ENCODE results near the gene CEP350.

CEP350 gene

GRCh38 chr1:179954493-179955286, at the start of gene CEP350:
TSS of gene CEP350 (plus strand) at chr1:179954810. CDS start at chr1:179986182, 31,372 bp downstream.
- peak; percentile 100 for DNase-seq

DNA sequence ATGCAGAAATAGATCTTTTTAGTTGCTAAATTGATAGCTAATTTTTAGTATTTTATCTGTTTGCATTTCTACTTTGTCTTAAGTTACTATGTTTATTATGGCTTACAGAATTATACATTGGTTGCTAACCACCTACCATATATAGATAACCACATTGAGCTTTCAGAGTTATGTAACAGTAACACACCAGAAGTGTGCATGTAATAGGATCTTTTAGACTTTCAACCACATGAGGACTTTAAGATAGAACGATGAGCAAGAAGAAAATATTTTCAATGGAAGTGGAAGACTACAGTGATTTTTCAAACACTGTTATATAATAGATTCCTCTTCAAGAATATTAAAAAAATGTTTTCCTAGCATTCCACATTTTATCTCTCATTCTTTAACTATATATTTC, 43.7 kb upstream of the CEP350 start:
- DNase-seq = no peak

- no peak for DNase-seq
These were observed 42.8 kb upstream of the CEP350 start for GRCh38 chr1:179911812-179912211.

GRCh38 chr1:179917601-179918429, 36.8 kb upstream of the CEP350 start:
- DNase-seq = no peak

DNA sequence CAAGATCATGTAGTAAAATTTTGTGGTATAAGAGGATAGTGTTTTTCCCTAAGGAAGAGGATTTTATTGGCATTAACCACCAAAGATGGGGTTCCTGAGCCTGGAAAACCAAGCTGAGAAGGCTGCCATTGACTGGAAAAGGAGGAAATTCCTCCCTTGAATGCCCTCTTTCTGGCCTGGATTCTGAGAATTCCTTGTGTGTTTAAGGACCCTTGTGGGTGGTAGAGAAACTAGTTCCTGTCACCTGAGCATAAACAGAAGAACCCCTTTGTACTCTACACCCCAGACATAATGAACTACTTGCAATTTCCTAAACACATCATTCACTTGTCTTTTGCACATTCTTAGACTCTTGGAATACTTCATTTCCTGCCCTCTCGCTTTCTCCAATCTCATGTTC, 33.1 kb upstream of the CEP350 start:
- DNase-seq = no peak

- DNase-seq = no peak
These were observed 32.4 kb upstream of the CEP350 start for GRCh38 chr1:179921981-179922872.

GRCh38 chr1:179923029-179923428, 31.6 kb upstream of the CEP350 start:
- no peak for DNase-seq

DNA sequence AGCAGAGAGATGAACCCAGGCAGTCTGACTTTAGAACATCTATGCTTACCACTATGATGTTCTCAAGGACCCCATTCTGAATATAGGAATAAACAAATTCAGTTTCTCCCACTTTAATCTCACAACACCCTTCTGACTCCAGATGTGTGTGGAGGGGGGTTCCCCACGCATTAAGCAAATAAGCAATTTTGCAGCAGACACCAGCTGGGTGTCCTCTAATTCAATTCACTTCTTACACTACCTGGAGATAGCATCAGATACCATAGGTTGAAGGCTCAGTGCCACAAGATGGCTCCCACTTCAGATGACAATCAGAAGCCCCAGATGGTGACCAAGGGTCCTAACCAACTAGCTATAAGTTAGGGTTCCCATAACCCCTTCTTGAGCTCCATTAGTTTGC, 30.3 kb upstream of the CEP350 start:
- DNase-seq = no peak

DNA sequence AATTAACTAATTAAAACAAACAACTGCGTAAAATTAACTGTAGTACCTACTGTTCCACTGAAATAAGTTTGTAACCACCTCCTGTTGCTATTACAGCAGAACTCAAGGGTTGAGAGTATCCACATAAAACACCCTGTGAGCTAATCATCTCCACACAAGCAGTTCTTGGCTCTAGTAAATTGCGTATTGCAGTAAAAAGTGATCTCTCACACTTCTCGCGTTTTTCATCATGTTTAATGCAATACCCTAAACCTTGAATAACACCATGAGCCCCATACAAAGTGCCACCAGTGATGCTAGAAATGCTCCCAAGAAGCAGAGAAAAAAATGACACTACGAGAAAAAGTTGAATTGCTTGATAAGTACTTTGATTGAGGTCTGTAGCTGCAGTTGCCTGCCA, 29.3 kb upstream of the CEP350 start:
- no peak for DNase-seq

- DNase-seq = no peak
These were observed 28.4 kb upstream of the CEP350 start for GRCh38 chr1:179925922-179926849.

- no peak for DNase-seq
These were observed 27.8 kb upstream of the CEP350 start for GRCh38 chr1:179926850-179927205.

DNA sequence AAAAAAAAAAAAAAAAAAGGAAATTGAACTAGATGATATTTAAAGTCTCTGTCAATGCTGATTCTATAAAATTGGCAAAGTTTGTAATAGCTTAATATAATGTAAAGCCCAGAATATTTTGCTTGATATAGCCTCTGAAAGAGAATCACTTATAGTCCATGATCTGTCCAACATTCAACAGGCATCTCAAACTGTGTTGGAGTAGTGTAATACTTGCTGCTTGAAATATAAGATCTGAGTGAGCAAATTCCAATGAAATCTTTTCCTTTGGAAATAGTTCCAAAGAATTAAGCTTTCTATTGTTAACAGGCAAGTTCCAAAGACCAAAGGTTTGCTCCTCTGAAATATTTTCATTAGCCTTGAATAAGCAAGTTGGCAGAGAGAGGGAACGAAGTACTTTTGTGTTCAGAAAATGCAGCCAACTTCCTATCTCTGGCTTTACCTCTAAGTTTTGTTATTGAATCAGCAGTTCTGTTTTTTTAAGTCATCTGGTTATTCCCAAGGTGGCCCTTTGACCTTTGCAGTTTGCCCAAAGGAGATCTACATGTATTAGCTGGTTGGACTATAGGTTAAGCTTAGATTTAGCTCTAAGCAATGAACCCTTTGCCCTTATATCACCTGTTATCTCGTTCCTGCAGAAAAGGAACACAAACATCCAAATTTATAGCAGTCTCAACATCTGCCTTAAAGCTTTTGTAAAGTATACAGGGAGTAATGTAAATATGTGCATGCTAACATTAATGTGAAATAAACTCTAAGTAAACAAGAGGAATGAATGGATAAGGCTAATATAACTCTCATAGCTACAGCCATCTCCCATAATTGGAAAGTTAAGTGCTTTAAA, 24.4 kb upstream of the CEP350 start:
- no peak for DNase-seq

- DNase-seq = no peak
These were observed 23.7 kb upstream of the CEP350 start for GRCh38 chr1:179930867-179931266.

GRCh38 chr1:179933219-179933618, 21.4 kb upstream of the CEP350 start:
- DNase-seq = no peak

- DNase-seq = no peak
These were observed 18.6 kb upstream of the CEP350 start for GRCh38 chr1:179935909-179936496.

GRCh38 chr1:179937668-179938254, 16.8 kb upstream of the CEP350 start:
- DNase-seq = no peak

- DNase-seq = no peak
These were observed 15.9 kb upstream of the CEP350 start for GRCh38 chr1:179938752-179939151.

DNA sequence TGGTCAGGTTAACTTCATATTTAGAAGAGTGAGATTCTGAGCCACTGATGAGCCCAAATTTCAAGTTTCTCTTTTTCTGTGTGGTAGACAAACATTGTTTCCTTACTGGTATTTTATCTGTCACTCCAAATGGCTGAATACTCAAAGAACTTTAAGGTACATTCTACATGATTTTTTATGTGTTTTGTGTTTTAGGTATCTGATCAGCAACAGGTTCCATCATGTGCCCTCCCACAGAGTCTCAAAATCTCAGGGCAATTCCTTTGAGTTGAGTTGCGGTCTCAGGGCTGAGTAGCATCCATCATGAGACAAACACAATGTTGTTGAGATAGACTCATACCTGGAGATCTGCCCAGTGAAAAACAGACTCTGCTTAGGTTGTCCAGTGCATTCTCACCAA, 14.7 kb upstream of the CEP350 start:
- no peak for DNase-seq

DNA sequence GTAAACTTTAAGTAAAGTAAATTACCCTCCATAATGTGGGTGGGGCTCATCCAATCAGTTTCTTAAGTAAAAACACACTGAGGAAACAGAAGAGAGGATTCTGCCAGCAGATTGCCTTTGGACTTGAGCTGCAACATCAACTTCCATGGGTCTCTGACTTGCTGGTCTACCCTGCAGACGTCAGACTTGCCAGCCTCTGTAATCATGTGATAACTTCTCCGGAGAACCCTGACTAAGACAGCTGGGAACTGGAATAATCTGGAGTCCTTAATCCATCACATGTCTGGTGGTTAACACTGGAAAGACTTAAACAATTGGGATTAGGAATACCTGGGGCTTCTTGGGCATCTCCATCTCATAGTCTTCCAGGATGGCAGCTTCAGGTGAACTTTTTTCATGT, 13.2 kb upstream of the CEP350 start:
- DNase-seq = no peak

GRCh38 chr1:179950651-179951050, 4.0 kb upstream of the CEP350 start:
- no peak for DNase-seq

Measured in NCI-H1092 treated with DMSO at 0.1 percent for 48 hours (cell line).